Astrocyte (in vitro differentiated cells and primary cell): Measurements from ENCODE around the gene CCDC187. TPM values are rescaled to one million over a fixed set of nuclear protein-coding genes. Genes with fewer than 3 reads are reported as not detected.

Experiments
- DNase-seq: peaks from one replicate; pipeline ENCODE4 v3.0.0-alpha.2; 2010; ENCODE audit warnings: low read depth
- FAIRE-seq: peaks from 2 replicates; lab custom pipeline; 2011; peaks lifted over from hg19 to GRCh38; lab: Jason Lieb, UNC
- H2AFZ ChIP-seq: 2 replicates; pipeline ENCODE4 v1.6.0; 2012; ENCODE audit warnings: low read depth, low read length, inconsistent platforms
- H3K27ac ChIP-seq: 2 replicates; pipeline ENCODE4 v1.5.1; 2011; ENCODE audit warnings: low read depth, low read length, inconsistent platforms
- H3K27me3 ChIP-seq: 2 replicates; pipeline ENCODE4 v1.6.0; 2011; ENCODE audit warnings: low read length, inconsistent platforms; ENCODE audit not compliant: insufficient read depth
- H3K36me3 ChIP-seq: 2 replicates; pipeline ENCODE4 v1.5.1; 2011; ENCODE audit warnings: low read length, inconsistent platforms; ENCODE audit not compliant: insufficient read depth
- H3K4me1 ChIP-seq: 2 replicates; pipeline ENCODE4 v1.5.1; 2011; ENCODE audit warnings: low read length, inconsistent platforms; ENCODE audit not compliant: insufficient read depth
- H3K4me2 ChIP-seq: 2 replicates; pipeline ENCODE4 v1.6.0; 2012; ENCODE audit warnings: low read length, inconsistent platforms
- H3K4me3 ChIP-seq: 2 replicates; pipeline ENCODE4 v1.5.1; 2011; ENCODE audit warnings: low read depth, mild to moderate bottlenecking, low read length, inconsistent platforms; ENCODE audit not compliant: insufficient read depth
- H3K79me2 ChIP-seq: 2 replicates; pipeline ENCODE4 v1.6.0; 2012; ENCODE audit warnings: mild to moderate bottlenecking, low read length, inconsistent platforms; ENCODE audit not compliant: insufficient read depth
- H3K9ac ChIP-seq: 2 replicates; pipeline ENCODE4 v1.6.0; 2012; ENCODE audit warnings: mild to moderate bottlenecking, low read length, inconsistent platforms
- H3K9me3 ChIP-seq: 2 replicates; pipeline ENCODE4 v1.5.1; 2012; ENCODE audit warnings: low read depth, mild to moderate bottlenecking, low read length, inconsistent platforms; ENCODE audit not compliant: insufficient read depth
- H4K20me1 ChIP-seq: 2 replicates; pipeline ENCODE4 v1.6.0; 2012; ENCODE audit warnings: low read length, inconsistent platforms; ENCODE audit not compliant: insufficient read depth
- H3K27ac Mint-ChIP-seq: one replicate; pipeline ENCODE4 v1.8.0; 2021; ENCODE audit warnings: mild to moderate bottlenecking, mixed read lengths; ENCODE audit not compliant: unreplicated experiment
- H3K27me3 Mint-ChIP-seq: one replicate; pipeline ENCODE4 v1.8.0; 2021; ENCODE audit warnings: low read depth, mixed read lengths; ENCODE audit not compliant: unreplicated experiment
- H3K36me3 Mint-ChIP-seq: one replicate; pipeline ENCODE4 v1.8.0; 2021; ENCODE audit warnings: low read depth, mixed read lengths; ENCODE audit not compliant: unreplicated experiment
- H3K4me1 Mint-ChIP-seq: one replicate; pipeline ENCODE4 v1.8.0; 2021; ENCODE audit warnings: low read depth, mixed read lengths; ENCODE audit not compliant: unreplicated experiment
- H3K4me3 Mint-ChIP-seq: one replicate; pipeline ENCODE4 v1.8.0; 2021; ENCODE audit warnings: mild to moderate bottlenecking, moderate library complexity, mixed read lengths; ENCODE audit not compliant: unreplicated experiment
- H3K9me3 Mint-ChIP-seq: one replicate; pipeline ENCODE4 v1.8.0; 2021; ENCODE audit warnings: mild to moderate bottlenecking, mixed read lengths; ENCODE audit not compliant: unreplicated experiment
- EZH2 ChIP-seq: IDR thresholded peaks from 2 replicates; pipeline ENCODE4 v1.6.1; 2012; ENCODE audit warnings: mild to moderate bottlenecking, low read length, inconsistent platforms; ENCODE audit not compliant: insufficient read depth
- total RNA-seq: library from RNA; stranded (reverse); gene quantifications from 2 replicates; pipeline ENCODE4 v1.2.1, GENCODE V29; 2021
- TF ChIP-seq, protein P1 (sequence below): IDR thresholded peaks from 2 replicates; pipeline ENCODE4 v1.5.1; 2011; ENCODE audit warnings: low read depth, mild to moderate bottlenecking, inconsistent platforms, low read length, moderate library complexity; ENCODE audit not compliant: insufficient read depth

The CCDC187 gene
- total RNA-seq, 1 donor from 2014 or later = 0.09 TPM

DNA sequence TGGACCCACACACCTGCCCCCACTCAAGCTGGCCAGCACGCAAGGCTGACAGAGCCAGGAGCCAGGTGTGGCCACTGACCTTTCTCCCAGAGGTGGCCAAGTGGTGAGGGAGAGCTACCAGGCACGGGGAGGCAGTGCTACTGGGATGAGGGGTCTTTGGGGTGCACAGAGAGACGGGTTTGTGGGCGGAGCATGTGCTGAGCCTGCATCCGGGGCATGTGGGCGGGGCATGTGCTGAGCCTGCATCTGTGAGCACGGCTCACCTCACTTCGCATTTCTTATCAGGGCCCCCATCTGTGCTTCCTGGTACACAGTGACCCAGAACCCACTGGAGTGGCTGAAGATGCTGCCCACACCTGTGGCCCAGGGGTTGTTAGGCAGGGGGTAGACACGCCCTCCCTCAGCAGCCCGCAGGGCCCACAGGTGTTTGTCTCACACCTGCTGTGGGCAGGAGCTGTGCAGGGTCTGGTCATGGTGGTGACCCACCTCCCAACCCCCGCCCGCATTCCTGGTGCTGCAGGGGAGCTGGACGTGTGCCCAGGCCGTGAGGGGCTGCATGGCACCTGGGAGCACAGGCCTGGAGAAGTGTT lies 21.5 kb downstream of the CCDC187 start:
- no peaks in the 10 kb centered on the region for H3K36me3 ChIP-seq
- no peak overlapping the region for H3K4me2 ChIP-seq
- H3K4me1 ChIP-seq = no peaks in the 10 kb centered on the region
- no peak overlapping the region for H3K27ac ChIP-seq
- TF ChIP-seq, protein P1, sequence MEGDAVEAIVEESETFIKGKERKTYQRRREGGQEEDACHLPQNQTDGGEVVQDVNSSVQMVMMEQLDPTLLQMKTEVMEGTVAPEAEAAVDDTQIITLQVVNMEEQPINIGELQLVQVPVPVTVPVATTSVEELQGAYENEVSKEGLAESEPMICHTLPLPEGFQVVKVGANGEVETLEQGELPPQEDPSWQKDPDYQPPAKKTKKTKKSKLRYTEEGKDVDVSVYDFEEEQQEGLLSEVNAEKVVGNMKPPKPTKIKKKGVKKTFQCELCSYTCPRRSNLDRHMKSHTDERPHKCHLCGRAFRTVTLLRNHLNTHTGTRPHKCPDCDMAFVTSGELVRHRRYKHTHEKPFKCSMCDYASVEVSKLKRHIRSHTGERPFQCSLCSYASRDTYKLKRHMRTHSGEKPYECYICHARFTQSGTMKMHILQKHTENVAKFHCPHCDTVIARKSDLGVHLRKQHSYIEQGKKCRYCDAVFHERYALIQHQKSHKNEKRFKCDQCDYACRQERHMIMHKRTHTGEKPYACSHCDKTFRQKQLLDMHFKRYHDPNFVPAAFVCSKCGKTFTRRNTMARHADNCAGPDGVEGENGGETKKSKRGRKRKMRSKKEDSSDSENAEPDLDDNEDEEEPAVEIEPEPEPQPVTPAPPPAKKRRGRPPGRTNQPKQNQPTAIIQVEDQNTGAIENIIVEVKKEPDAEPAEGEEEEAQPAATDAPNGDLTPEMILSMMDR = no peak
- no peak for TF ChIP-seq EZH2
- H3K9me3 Mint-ChIP-seq = no peaks in the 10 kb centered on the region
- no peaks in the 10 kb centered on the region for H3K4me1 Mint-ChIP-seq
- no peak overlapping the region for H3K4me3 ChIP-seq
- H3K4me3 Mint-ChIP-seq = no peak overlapping the region
- no peak overlapping the region for H3K9ac ChIP-seq
- FAIRE-seq (no peak), DNase-seq (no peak)
- no peaks in the 10 kb centered on the region for H3K79me2 ChIP-seq
- no peaks in the 10 kb centered on the region for H4K20me1 ChIP-seq
- no peak overlapping the region for H2AFZ ChIP-seq
- peaks cover 1% of the 10 kb centered on the region for H3K36me3 Mint-ChIP-seq
- H3K27me3 ChIP-seq = peaks cover 14% of the 10 kb centered on the region
- H3K27me3 Mint-ChIP-seq = peaks cover 34% of the 10 kb centered on the region
- no peak overlapping the region for H3K27ac Mint-ChIP-seq
- H3K9me3 ChIP-seq = no peaks in the 10 kb centered on the region

DNA sequence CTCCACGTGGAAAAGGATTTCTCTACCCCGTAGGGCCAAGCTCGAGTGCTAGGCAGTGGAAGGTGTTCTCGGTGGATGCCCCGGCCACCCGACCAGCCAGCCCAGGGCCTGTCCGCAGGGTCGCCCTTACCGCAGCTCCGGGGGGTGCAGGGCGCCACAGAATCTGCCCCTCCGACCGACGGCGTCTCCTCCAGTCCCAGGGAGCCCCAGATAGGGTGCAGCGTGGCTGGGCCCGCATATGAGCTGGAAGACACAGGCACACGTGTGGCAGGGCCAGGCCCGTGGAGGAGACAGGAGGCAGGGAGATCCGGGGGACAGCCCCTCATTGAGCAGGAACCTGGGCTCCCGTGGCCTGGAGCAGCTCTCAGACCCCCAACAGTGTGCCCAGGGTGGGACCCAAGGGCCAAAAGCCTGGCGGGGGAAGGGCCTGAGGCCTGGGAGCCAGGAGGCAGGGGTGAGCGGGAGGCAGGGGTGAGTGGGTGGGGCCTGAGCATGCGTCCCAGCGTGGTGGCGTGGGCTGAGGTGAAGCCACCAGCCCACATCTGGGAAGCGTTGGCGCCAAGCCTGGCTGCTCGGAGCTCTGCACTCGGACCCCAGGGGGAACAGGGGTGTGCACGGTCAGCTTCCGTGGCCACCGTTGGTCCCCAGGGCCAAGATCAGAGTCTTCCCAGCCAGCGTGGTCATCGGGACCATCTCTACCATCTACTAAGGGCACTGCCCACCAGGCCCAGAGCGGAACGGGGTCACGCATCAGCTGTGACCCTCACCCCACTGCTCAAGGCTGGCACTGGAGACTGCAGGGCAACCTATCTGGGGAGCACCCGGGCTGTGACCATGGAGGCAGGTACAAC lies 22.2 kb downstream of the CCDC187 start:
- Histone ChIP-seq H3K4me3 (no peak overlapping the region), H3K27ac (no peak overlapping the region), H3K9me3 (no peaks in the 10 kb centered on the region), H3K4me2 (no peak overlapping the region), H3K9ac (no peak overlapping the region), H3K36me3 (no peaks in the 10 kb centered on the region), H3K4me1 (no peaks in the 10 kb centered on the region), H3K27me3 (peaks cover 10% of the 10 kb centered on the region), H2AFZ (no peak overlapping the region), H4K20me1 (no peaks in the 10 kb centered on the region), H3K79me2 (no peaks in the 10 kb centered on the region)
- Mint-ChIP-seq H3K27ac (no peak overlapping the region), H3K4me1 (no peaks in the 10 kb centered on the region), H3K9me3 (no peaks in the 10 kb centered on the region), H3K4me3 (no peak overlapping the region), H3K27me3 (peaks cover 26% of the 10 kb centered on the region), H3K36me3 (peaks cover 1% of the 10 kb centered on the region)
- DNase-seq (no peak), FAIRE-seq (no peak)
- no peak for TF ChIP-seq EZH2
- TF ChIP-seq, protein P1 = no peak
